Vagina (tissue), 2 donors: ENCODE data around the gene RNPEP. TPM values are rescaled to one million over a fixed set of nuclear protein-coding genes. Genes with fewer than 3 reads are reported as not detected.

ENCODE experiments used
- DNase-seq, 2 donors: peaks; one replicate each; pipeline ENCODE4 v3.0.0-alpha.2; 2017; ENCODE audit errors: extremely low spot score in 2 of 2
- H3K27ac ChIP-seq: fragments of 200-600 bp; sonication (generic); one replicate; pipeline ENCODE4 v1.5.1; 2019
- H3K27me3 ChIP-seq: fragments of 200-600 bp; sonication (generic); one replicate; pipeline ENCODE4 v1.5.1; 2019
- H3K36me3 ChIP-seq, 2 donors: fragments of 200-600 bp; sonication (generic); one replicate each; pipeline ENCODE4 v1.5.1; 2017 to 2019
- H3K4me1 ChIP-seq: fragments of 200-600 bp; sonication (generic); one replicate; pipeline ENCODE4 v1.5.1; 2019
- H3K4me3 ChIP-seq, 2 donors: fragments of 200-600 bp; sonication (generic); 1 replicate in 1 of 2; 2 replicates in 1 of 2; pipeline ENCODE4 v1.5.1; 2016 to 2019
- H3K9me3 ChIP-seq: fragments of 200-600 bp; sonication (generic); one replicate; pipeline ENCODE4 v1.5.1; 2019
- POLR2A ChIP-seq, 2 donors: fragments of 450-650 bp; IDR thresholded peaks; one replicate each; pipeline ENCODE4 v1.6.1; 2017; ENCODE audit warnings: antibody characterized with exemption in 2 of 2, mild to moderate bottlenecking in 2 of 2, moderate library complexity in 2 of 2
- POLR2AphosphoS5 ChIP-seq, 2 donors: sonication (generic); formaldehyde crosslinking; IDR thresholded peaks; one replicate each; pipeline ENCODE4 v1.9.0; 2017; ENCODE audit warnings: antibody characterized with exemption in 2 of 2, mild to moderate bottlenecking in 2 of 2, low read depth in 1 of 2; ENCODE audit not compliant: insufficient read depth in 1 of 2
- intact Hi-C: fragments of 100-400 bp; cut with DNase I; formaldehyde crosslinking; loops from one replicate; pipeline ENCODE4 v1.15.1; 2023
- total RNA-seq: library from RNA; depleted of rRNA; stranded (reverse); fragments of >200 nt; gene quantifications from one replicate; pipeline ENCODE4 v1.2.3, GENCODE V29; 2016
- TF ChIP-seq, protein P1 (sequence below), 3 experiments: fragments of 450-650 bp in 2 of 3; fragments of 200-600 bp in 1 of 3; sonication (generic) in 1 of 3; IDR thresholded peaks; one replicate each; pipeline ENCODE4 v1.5.1; 2017 to 2019; ENCODE audit warnings: antibody characterized with exemption in 3 of 3, mild to moderate bottlenecking in 2 of 3, moderate library complexity in 2 of 3

The RNPEP gene
- total RNA-seq, 1 donor from 2014 or later = 97.7 TPM

- Histone ChIP-seq H3K36me3 (peaks cover 0 to 44% of the 10 kb centered on the region in 2 donors), H3K4me3 (no peak overlapping the region), H3K27me3 (no peaks in the 10 kb centered on the region), H3K9me3 (no peaks in the 10 kb centered on the region), H3K27ac (no peak overlapping the region), H3K4me1 (peaks cover 41% of the 10 kb centered on the region)
- TF ChIP-seq, protein P1, sequence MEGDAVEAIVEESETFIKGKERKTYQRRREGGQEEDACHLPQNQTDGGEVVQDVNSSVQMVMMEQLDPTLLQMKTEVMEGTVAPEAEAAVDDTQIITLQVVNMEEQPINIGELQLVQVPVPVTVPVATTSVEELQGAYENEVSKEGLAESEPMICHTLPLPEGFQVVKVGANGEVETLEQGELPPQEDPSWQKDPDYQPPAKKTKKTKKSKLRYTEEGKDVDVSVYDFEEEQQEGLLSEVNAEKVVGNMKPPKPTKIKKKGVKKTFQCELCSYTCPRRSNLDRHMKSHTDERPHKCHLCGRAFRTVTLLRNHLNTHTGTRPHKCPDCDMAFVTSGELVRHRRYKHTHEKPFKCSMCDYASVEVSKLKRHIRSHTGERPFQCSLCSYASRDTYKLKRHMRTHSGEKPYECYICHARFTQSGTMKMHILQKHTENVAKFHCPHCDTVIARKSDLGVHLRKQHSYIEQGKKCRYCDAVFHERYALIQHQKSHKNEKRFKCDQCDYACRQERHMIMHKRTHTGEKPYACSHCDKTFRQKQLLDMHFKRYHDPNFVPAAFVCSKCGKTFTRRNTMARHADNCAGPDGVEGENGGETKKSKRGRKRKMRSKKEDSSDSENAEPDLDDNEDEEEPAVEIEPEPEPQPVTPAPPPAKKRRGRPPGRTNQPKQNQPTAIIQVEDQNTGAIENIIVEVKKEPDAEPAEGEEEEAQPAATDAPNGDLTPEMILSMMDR (IDR thresholded peaks at IDR 0.05) = no peak
- TF ChIP-seq POLR2A (IDR thresholded peaks at IDR 0.05) = no peak
- no peak for DNase-seq
- intact Hi-C loops = no loop called here
Measured at GRCh38 chr1:201988601-201989000, 6.2 kb downstream of the RNPEP start.

DNA sequence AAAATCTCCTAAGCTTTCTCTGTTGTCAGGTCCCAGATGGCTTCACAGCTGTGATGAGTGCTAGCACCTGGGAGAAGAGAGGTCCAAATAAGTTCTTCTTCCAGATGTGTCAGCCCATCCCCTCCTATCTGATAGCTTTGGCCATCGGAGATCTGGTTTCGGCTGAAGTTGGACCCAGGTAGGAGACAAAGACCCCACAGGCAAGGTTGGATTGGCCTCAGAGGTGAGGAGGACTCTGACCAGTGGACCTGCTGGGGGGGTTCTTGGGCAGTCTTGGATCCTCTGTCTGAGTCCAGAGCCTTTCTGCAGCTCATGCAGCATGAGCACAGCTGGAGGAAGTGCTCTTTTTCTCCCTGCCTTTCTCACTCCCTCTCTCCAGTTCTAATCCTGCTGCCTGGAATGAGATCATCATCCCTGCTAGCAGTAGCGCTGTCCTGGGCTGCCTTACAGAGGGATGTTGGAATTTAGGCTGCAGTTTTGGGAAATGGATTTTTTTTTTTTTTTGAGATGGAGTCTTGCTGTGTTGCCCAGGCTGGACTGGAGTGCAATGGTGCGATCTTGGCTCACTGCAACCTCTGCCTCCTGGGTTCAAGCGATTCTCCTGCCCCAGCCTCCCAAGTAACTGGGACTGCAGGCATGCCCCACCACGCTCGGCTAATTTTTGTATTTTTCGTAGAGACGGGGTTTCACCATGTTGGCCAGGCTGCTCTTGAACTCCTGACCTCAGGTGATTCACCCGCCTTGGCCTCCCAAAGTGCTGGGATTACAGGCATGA lies 7.1 kb downstream of the RNPEP start:
- H3K4me3 ChIP-seq = no peak overlapping the region
- H3K9me3 ChIP-seq = no peaks in the 10 kb centered on the region
- intact Hi-C loops = no loop called here
- H3K36me3 ChIP-seq = peaks cover 0 to 44% of the 10 kb centered on the region in 2 donors
- TF ChIP-seq, protein P1 (IDR thresholded peaks at IDR 0.05) = no peak
- no peak for TF ChIP-seq POLR2A (IDR thresholded peaks at IDR 0.05)
- TF ChIP-seq POLR2AphosphoS5 (IDR thresholded peaks at IDR 0.05; ENCODE audit: insufficient read depth in 1 of 2, low read depth in 1 of 2) = no peak
- no peak for DNase-seq
- H3K4me1 ChIP-seq = peaks cover 32% of the 10 kb centered on the region
- H3K27me3 ChIP-seq = no peaks in the 10 kb centered on the region
- no peak overlapping the region for H3K27ac ChIP-seq

DNA sequence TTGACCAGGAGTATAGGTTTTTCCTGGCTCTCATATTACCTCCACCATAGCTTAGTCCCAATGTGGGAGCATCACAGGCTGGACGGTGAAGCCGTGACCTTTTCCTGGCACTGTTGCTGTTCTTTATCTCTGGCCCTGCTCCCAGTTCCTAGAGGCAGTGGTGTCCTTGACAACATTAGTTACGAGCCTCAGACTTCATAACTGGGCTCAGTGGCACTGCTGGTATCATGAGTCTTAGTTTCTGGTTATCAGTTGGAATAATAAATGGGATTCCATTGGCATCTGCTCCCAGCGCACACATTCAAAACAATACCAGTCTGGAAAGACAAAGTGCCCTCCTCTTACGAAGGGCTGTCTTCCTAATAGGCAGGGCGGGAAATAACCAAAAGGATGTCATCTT lies 8.0 kb downstream of the RNPEP start:
- H3K4me3 ChIP-seq = no peak overlapping the region
- TF ChIP-seq POLR2A (IDR thresholded peaks at IDR 0.05) = no peak
- TF ChIP-seq, protein P1 (IDR thresholded peaks at IDR 0.05) = no peak
- no peak for TF ChIP-seq POLR2AphosphoS5 (IDR thresholded peaks at IDR 0.05; ENCODE audit: insufficient read depth in 1 of 2, low read depth in 1 of 2)
- H3K4me1 ChIP-seq = peaks cover 23% of the 10 kb centered on the region
- intact Hi-C loops = no loop called here
- DNase-seq = no peak
- H3K27ac ChIP-seq = no peak overlapping the region
- H3K9me3 ChIP-seq = no peaks in the 10 kb centered on the region
- H3K27me3 ChIP-seq = no peaks in the 10 kb centered on the region
- H3K36me3 ChIP-seq = peaks cover 0 to 44% of the 10 kb centered on the region in 2 donors

GRCh38 chr1:201999625-202000238 lies 17.3 kb downstream of the RNPEP start:
- intact Hi-C loops = no loop called here
- no peaks in the 10 kb centered on the region for H3K27me3 ChIP-seq
- no peak overlapping the region for H3K27ac ChIP-seq
- H3K4me1 ChIP-seq = no peaks in the 10 kb centered on the region
- H3K4me3 ChIP-seq = no peak overlapping the region
- H3K9me3 ChIP-seq = no peaks in the 10 kb centered on the region
- DNase-seq = no peak
- peaks cover 0 to 70% of the 10 kb centered on the region in 2 donors for H3K36me3 ChIP-seq
- TF ChIP-seq POLR2AphosphoS5 (IDR thresholded peaks at IDR 0.05; ENCODE audit: insufficient read depth in 1 of 2, low read depth in 1 of 2) (no peak), POLR2A (IDR thresholded peaks at IDR 0.05) (no peak)
- TF ChIP-seq, protein P1 (IDR thresholded peaks at IDR 0.05) = peak; percentile 24 to 55 (median 47)

- no peaks in the 10 kb centered on the region for H3K27me3 ChIP-seq
- H3K4me3 ChIP-seq = no peak overlapping the region
- no peak overlapping the region for H3K27ac ChIP-seq
- peaks cover 0 to 61% of the 10 kb centered on the region in 2 donors for H3K36me3 ChIP-seq
- no peaks in the 10 kb centered on the region for H3K9me3 ChIP-seq
- no peak for DNase-seq
- TF ChIP-seq POLR2AphosphoS5 (IDR thresholded peaks at IDR 0.05; ENCODE audit: insufficient read depth in 1 of 2, low read depth in 1 of 2) (no peak), POLR2A (IDR thresholded peaks at IDR 0.05) (no peak)
- TF ChIP-seq, protein P1 (IDR thresholded peaks at IDR 0.05) = no peak
- intact Hi-C loops = no loop called here
- peaks cover 3% of the 10 kb centered on the region for H3K4me1 ChIP-seq
Measured at GRCh38 chr1:202002507-202002906, 20.1 kb downstream of the RNPEP start.
